Measurements from ENCODE around the gene BTBD9. TPM values are rescaled to one million over a fixed set of nuclear protein-coding genes. Genes with fewer than 3 reads are reported as not detected.

BTBD9 gene
- total RNA-seq, 3 donors from 2014 or later = 12.8 to 25.5 (median 19.0) TPM

DNA sequence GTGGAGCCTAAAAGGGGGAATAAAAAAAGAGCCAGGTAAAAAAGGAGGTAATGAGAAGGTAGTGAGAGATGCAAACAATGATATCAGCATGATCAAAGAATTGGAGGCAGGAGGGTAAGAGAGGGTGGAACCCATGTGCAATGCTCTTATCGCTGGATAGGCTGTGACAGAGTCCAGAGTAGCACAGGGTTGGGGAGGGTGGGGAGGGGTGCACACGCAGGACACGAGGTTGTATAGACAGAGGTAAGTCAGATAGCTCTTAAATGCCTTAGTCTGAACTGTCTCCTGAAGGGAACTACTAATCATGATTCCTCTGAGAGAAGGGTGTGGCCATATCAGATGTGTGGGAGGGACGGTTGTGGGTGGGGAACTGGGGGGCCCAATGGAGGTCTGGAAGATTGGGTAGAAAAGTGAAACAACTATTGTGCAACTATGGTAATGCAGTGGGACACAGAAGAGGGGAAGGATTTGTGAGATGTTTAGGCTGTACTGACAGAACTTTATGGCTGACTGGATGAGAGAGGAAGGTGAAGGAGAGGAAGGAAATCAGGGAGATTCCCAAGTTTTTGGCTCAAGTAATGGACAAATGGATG is 354.8 kb downstream of the BTBD9 start:
- intact Hi-C loops (cut with DNase I; ENCODE audit: low total_unique reads) = no loop called here
- TF ChIP-seq, protein P1, sequence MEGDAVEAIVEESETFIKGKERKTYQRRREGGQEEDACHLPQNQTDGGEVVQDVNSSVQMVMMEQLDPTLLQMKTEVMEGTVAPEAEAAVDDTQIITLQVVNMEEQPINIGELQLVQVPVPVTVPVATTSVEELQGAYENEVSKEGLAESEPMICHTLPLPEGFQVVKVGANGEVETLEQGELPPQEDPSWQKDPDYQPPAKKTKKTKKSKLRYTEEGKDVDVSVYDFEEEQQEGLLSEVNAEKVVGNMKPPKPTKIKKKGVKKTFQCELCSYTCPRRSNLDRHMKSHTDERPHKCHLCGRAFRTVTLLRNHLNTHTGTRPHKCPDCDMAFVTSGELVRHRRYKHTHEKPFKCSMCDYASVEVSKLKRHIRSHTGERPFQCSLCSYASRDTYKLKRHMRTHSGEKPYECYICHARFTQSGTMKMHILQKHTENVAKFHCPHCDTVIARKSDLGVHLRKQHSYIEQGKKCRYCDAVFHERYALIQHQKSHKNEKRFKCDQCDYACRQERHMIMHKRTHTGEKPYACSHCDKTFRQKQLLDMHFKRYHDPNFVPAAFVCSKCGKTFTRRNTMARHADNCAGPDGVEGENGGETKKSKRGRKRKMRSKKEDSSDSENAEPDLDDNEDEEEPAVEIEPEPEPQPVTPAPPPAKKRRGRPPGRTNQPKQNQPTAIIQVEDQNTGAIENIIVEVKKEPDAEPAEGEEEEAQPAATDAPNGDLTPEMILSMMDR (IDR thresholded peaks at IDR 0.05) = no peak
- TF ChIP-seq POLR2A (IDR thresholded peaks at IDR 0.05) (no peak), POLR2AphosphoS5 (IDR thresholded peaks at IDR 0.05) (no peak)
- Histone ChIP-seq H3K4me3 (no peak overlapping the region), H3K9me3 (no peaks in the 10 kb centered on the region), H3K27me3 (no peaks in the 10 kb centered on the region), H3K27ac (no peak overlapping the region), H3K36me3 (no peaks in the 10 kb centered on the region), H3K4me1 (no peaks in the 10 kb centered on the region)
- no peak for DNase-seq (ENCODE audit: low spot score in 2 of 2)

DNA sequence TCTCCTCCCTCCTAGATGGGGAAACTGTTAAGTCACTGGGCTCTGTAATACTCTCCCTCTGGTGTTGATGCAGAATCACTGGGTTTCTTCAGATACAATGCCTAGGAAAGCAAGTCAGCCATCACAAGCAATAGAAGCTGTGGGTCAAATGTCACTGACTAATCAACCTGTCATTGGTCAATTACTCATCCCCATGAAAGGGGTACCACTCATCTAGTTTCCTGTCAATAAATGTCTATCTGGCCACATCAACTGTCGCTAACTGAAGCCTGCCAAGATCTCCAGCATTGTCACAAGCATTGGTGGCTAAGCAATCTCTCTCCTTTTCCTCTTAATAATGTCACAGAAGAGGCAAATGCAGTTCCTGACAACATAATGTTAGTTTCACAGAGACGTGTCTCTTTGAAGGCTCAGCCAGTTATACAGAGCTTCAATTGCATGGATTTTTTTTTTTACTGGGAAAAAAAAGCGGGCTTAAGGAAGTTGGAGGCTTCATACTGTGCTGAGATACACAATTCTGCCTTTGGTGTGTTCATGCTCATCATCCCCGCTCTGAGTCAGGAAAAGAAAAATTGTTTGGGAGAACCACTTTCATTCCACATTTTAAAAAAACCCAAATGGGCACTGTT is 355.9 kb downstream of the BTBD9 start:
- no peak for DNase-seq (ENCODE audit: low spot score in 2 of 2)
- Histone ChIP-seq H3K27me3 (no peaks in the 10 kb centered on the region), H3K4me1 (no peaks in the 10 kb centered on the region), H3K9me3 (no peaks in the 10 kb centered on the region), H3K36me3 (no peaks in the 10 kb centered on the region), H3K27ac (no peak overlapping the region), H3K4me3 (no peak overlapping the region)
- TF ChIP-seq POLR2AphosphoS5 (IDR thresholded peaks at IDR 0.05) (no peak), POLR2A (IDR thresholded peaks at IDR 0.05) (no peak)
- TF ChIP-seq, protein P1 (IDR thresholded peaks at IDR 0.05) = no peak
- intact Hi-C loops (cut with DNase I; ENCODE audit: low total_unique reads) = no loop called here

DNA sequence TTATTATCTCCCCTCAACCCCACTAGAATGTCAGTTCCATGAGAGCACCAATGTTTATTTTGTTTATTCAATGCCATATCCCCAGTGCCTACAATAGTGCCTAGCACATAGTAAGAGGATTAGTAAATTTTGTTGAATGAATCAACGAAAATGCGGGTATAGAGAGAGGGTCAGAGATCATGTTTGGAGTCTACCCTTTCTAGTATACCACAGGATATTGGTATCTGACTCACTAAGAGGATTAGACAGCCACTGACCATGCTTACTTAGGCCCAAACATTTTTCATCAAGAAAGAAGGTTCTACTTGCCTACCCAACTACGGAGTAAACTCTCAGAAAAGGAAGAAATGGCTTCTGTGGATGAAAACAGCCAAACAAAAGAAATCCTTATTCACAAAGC is 356.8 kb downstream of the BTBD9 start:
- Histone ChIP-seq H3K4me1 (no peaks in the 10 kb centered on the region), H3K27ac (no peak overlapping the region), H3K4me3 (no peak overlapping the region), H3K9me3 (no peaks in the 10 kb centered on the region), H3K27me3 (no peaks in the 10 kb centered on the region), H3K36me3 (no peaks in the 10 kb centered on the region)
- no peak for DNase-seq (ENCODE audit: low spot score in 2 of 2)
- TF ChIP-seq POLR2AphosphoS5 (IDR thresholded peaks at IDR 0.05) = no peak
- TF ChIP-seq POLR2A (IDR thresholded peaks at IDR 0.05) = no peak
- TF ChIP-seq, protein P1 (IDR thresholded peaks at IDR 0.05) = no peak
- intact Hi-C loops (cut with DNase I; ENCODE audit: low total_unique reads) = no loop called here

DNA sequence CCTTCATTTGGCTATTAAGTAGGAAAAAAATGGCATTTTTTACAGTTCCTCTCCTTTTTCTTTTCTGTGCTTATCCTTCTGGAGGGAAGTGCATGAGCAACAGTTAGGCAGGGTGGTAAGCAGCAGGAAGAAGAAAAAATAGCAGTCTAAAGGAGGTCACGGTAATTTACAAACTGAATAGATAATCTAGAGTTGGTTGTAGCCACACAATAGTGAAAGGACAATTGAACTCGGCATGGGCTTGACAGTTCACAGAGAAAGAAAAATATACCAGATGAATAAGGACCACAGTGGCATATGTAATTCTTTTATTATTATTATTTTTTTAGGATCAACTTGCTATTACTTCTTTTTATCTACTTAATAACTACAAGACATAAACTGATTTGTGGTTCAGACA is 358.6 kb downstream of the BTBD9 start:
- intact Hi-C loops (cut with DNase I; ENCODE audit: low total_unique reads) = no loop called here
- Histone ChIP-seq H3K27me3 (no peaks in the 10 kb centered on the region), H3K4me3 (no peak overlapping the region), H3K27ac (no peak overlapping the region), H3K36me3 (no peaks in the 10 kb centered on the region), H3K9me3 (no peaks in the 10 kb centered on the region), H3K4me1 (no peaks in the 10 kb centered on the region)
- TF ChIP-seq POLR2A (IDR thresholded peaks at IDR 0.05) (no peak), POLR2AphosphoS5 (IDR thresholded peaks at IDR 0.05) (no peak)
- TF ChIP-seq, protein P1 (IDR thresholded peaks at IDR 0.05) = no peak
- DNase-seq (ENCODE audit: low spot score in 2 of 2) = no peak

DNA sequence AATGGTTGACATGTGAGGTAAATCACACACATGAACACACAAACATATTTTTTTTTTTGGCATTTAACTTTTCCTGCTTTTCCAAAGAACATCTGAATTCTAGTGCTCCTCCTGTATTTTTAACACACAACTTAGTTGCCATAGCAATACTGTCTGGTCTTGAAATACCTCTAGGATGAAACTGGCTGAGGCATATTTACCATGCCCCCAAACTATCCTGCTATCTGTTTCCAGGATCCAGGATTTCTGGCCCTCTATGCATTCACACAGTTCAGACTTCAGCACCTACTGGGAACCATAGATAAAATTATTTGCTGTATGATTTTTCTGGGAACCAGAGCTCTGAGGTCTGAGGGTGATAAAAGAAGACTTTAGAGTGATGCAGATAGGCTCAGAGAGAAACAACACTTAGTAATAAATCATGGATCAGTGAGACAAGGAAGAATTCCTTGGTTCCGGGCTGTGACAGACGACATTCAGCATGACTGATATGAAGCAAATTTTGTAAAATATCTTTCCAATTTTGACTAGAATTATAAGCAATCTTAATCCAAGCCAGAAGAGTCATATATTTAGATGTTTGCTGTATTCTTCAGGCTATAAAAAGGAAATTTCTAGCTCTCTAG is 359.7 kb downstream of the BTBD9 start:
- H3K4me3 ChIP-seq = no peak overlapping the region
- H3K27me3 ChIP-seq = no peaks in the 10 kb centered on the region
- no peak for TF ChIP-seq POLR2A (IDR thresholded peaks at IDR 0.05)
- TF ChIP-seq, protein P1 (IDR thresholded peaks at IDR 0.05) = no peak
- no peak for TF ChIP-seq POLR2AphosphoS5 (IDR thresholded peaks at IDR 0.05)
- H3K4me1 ChIP-seq = no peaks in the 10 kb centered on the region
- no peaks in the 10 kb centered on the region for H3K36me3 ChIP-seq
- no peaks in the 10 kb centered on the region for H3K9me3 ChIP-seq
- no peak overlapping the region for H3K27ac ChIP-seq
- intact Hi-C loops (cut with DNase I; ENCODE audit: low total_unique reads) = no loop called here
- DNase-seq (ENCODE audit: low spot score in 2 of 2) = no peak
